Measurements from ENCODE around the gene ALCAM. TPM values are rescaled to one million over a fixed set of nuclear protein-coding genes. Genes with fewer than 3 reads are reported as not detected.

ALCAM gene
- total RNA-seq = 55.5 TPM

GRCh38 chr3:105366326-105367062, at the start of gene ALCAM:
Gene ALCAM, plus strand, starts transcription at chr3:105366909.

